ENCODE data around the gene DCUN1D5.
A peak's percentile ranks its signal among the peaks of the same experiment; 100 is the strongest.

Gene DCUN1D5

DNA sequence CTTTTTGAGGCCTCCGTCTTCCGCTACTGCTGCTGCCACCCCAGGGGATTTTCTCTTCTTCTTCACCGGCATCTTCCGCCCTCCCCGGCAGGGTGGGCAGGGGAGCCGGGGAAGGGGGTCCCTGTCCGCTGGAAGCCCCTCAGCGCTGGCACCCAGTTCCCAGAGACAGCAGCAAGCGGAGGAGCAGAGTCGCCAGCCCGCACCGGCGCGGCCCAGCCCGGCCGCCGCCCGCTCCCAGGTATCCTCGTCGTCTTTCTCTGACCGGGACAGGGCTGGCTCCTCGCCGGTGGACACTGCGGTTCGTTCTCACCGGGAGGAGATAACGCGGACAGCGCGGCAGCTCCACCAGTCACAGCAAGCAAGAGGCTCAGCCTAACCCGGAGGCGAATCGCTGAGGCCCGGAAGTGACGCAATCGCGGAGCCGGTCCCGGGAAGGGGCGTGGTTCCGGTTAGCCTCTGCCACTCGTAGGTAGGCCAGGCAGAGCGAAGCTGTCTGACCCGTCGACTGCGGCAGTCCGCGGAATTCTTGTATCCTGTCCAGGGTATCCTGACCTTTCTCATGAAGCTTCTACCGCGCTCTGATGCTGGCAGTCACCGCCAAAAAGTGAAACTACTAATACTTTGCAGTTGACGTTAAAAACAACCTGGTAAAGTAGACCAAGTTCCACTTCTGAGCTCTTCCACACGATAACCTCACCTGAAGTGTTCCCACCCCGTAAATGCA is at the start of gene DCUN1D5:
Gene DCUN1D5, minus strand, starts transcription at position 360 of the 724 bp plus-strand sequence. Its CDS starts 288 bp downstream, at position 72.
- in situ Hi-C loops (cut with HindIII; ENCODE audit: low sequenced_read_pairs): no loop called here

GRCh38 chr11:103125462-103125861 is 33.5 kb upstream of the DCUN1D5 start:
- in situ Hi-C loops (cut with HindIII; ENCODE audit: low sequenced_read_pairs): no loop called here
- H3K4me3 ChIP-seq (ENCODE audit: low read depth, low read length): no peak overlapping the region
- TF ChIP-seq CTCF (IDR thresholded peaks at IDR 0.05; ENCODE audit: low read depth, low read length, missing control alignments): no peak
- no peak for DNase-seq (ENCODE audit: low read depth)

More for the DNA sequence above, at the start of gene DCUN1D5:
- peak; percentile 87 for DNase-seq (ENCODE audit: low read depth)
- no peak for TF ChIP-seq CTCF (IDR thresholded peaks at IDR 0.05; ENCODE audit: low read depth, low read length, missing control alignments)
- peak within 1 kb of the TSS; percentile 82 for H3K4me3 ChIP-seq (ENCODE audit: low read depth, low read length)

GRCh38 chr11:103114836-103115235 is 22.9 kb upstream of the DCUN1D5 start:
- TF ChIP-seq CTCF (IDR thresholded peaks at IDR 0.05; ENCODE audit: low read depth, low read length, missing control alignments): no peak
- in situ Hi-C loops (cut with HindIII; ENCODE audit: low sequenced_read_pairs): no loop called here
- DNase-seq (ENCODE audit: low read depth): no peak
- H3K4me3 ChIP-seq (ENCODE audit: low read depth, low read length): no peak overlapping the region

DNA sequence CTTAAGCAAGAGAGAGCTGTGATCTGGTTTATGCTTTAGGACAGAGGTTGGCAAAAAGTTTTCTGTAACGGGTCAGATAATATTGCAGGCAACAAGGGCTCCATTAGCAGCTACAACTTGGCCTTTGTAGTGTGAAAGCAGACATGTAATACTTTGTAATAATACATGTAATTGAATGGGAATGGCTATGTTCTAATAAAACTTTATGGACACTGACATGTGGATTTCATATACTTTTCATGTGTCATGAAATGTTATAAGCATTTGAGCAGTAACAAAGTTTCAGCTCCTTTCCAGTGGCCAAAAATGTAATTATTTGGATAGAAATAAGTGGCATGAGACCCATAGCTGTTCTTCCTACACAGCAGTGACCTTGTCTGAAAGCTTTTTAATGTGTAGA is 20.4 kb upstream of the DCUN1D5 start:
- TF ChIP-seq CTCF (IDR thresholded peaks at IDR 0.05; ENCODE audit: low read depth, low read length, missing control alignments): no peak
- DNase-seq (ENCODE audit: low read depth): no peak
- in situ Hi-C loops (cut with HindIII; ENCODE audit: low sequenced_read_pairs): no loop called here
- H3K4me3 ChIP-seq (ENCODE audit: low read depth, low read length): no peak overlapping the region

GRCh38 chr11:103111400-103111799 is 19.4 kb upstream of the DCUN1D5 start:
- H3K4me3 ChIP-seq (ENCODE audit: low read depth, low read length): no peak overlapping the region
- no peak for DNase-seq (ENCODE audit: low read depth)
- TF ChIP-seq CTCF (IDR thresholded peaks at IDR 0.05; ENCODE audit: low read depth, low read length, missing control alignments): no peak
- in situ Hi-C loops (cut with HindIII; ENCODE audit: low sequenced_read_pairs): no loop called here

DNA sequence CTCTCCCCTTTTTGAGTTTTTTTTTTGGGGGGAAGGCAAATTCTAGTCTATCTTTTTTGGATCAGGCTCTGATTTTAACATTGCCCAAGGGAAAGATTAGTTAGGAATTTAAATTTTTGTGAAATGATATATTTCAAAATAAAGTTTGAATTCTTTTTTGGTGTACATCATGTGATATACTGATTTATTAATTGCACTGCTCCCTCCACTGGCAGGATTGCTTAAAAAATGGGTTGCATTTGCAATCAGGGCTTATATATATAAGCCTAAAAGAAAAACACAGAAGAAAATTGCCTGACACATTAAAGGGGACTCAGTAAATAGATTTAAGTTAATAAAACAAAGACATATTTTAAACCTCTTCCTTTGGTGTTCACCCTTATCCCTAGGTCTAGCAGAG is 18.4 kb upstream of the DCUN1D5 start:
- in situ Hi-C loops (cut with HindIII; ENCODE audit: low sequenced_read_pairs): no loop called here
- DNase-seq (ENCODE audit: low read depth): peak; percentile 27
- peak overlapping the region; percentile 60 for H3K4me3 ChIP-seq (ENCODE audit: low read depth, low read length)
- TF ChIP-seq CTCF (IDR thresholded peaks at IDR 0.05; ENCODE audit: low read depth, low read length, missing control alignments): peak; percentile 43
